WI38 (cell line): ENCODE results near the gene IFIT5.

Experiments
- H3K4me3 ChIP-seq: 2 replicates; pipeline ENCODE4 v1.5.1; 2011; ENCODE audit warnings: low read depth, mild to moderate bottlenecking, control low read depth, low read length
- TF ChIP-seq, protein P1 (sequence below): IDR thresholded peaks from 2 replicates; pipeline ENCODE4 v1.5.1; 2012; ENCODE audit warnings: low read depth, mild to moderate bottlenecking, control low read depth, low read length

IFIT5 gene

DNA sequence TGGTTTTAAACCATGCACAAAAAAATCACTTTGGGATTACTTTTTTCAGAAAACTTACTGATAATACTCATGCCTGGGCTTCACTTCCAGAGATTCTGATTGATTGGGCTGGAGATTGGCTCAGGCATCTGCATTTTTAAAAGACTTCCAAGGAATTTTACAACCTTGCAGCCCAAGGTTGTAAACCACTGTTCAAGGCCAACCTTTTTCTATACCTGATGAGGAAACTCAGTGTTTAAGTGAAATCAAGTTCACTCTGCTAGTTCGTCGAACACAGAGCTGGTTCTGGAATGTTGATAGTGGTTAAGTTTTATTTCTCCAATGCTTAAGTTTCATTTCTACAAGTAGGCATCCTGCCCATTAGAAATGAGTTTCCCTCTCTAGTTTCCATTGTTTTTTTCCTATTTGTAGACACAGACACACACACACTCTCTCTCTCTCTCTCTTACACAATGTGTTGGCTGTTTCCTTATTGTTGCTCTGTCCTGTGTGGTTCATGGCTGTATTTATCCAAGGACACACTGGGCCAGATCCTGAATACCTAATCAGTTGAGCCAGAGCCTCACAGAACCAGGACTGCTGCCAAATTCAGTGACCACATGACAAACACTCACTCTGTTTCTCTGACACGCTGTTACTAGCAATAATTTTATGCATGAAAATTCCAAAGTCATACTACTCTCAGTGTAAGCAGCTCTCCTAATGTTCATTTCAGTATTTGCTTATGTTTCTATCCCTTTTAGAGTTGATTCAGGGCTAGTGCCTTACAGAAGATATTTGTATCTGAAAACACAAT is 40.3 kb upstream of the IFIT5 start:
- TF ChIP-seq, protein P1, sequence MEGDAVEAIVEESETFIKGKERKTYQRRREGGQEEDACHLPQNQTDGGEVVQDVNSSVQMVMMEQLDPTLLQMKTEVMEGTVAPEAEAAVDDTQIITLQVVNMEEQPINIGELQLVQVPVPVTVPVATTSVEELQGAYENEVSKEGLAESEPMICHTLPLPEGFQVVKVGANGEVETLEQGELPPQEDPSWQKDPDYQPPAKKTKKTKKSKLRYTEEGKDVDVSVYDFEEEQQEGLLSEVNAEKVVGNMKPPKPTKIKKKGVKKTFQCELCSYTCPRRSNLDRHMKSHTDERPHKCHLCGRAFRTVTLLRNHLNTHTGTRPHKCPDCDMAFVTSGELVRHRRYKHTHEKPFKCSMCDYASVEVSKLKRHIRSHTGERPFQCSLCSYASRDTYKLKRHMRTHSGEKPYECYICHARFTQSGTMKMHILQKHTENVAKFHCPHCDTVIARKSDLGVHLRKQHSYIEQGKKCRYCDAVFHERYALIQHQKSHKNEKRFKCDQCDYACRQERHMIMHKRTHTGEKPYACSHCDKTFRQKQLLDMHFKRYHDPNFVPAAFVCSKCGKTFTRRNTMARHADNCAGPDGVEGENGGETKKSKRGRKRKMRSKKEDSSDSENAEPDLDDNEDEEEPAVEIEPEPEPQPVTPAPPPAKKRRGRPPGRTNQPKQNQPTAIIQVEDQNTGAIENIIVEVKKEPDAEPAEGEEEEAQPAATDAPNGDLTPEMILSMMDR: no peak
- no peak overlapping the region for H3K4me3 ChIP-seq

GRCh38 chr10:89374713-89375141 is 39.6 kb upstream of the IFIT5 start:
- TF ChIP-seq, protein P1: no peak

DNA sequence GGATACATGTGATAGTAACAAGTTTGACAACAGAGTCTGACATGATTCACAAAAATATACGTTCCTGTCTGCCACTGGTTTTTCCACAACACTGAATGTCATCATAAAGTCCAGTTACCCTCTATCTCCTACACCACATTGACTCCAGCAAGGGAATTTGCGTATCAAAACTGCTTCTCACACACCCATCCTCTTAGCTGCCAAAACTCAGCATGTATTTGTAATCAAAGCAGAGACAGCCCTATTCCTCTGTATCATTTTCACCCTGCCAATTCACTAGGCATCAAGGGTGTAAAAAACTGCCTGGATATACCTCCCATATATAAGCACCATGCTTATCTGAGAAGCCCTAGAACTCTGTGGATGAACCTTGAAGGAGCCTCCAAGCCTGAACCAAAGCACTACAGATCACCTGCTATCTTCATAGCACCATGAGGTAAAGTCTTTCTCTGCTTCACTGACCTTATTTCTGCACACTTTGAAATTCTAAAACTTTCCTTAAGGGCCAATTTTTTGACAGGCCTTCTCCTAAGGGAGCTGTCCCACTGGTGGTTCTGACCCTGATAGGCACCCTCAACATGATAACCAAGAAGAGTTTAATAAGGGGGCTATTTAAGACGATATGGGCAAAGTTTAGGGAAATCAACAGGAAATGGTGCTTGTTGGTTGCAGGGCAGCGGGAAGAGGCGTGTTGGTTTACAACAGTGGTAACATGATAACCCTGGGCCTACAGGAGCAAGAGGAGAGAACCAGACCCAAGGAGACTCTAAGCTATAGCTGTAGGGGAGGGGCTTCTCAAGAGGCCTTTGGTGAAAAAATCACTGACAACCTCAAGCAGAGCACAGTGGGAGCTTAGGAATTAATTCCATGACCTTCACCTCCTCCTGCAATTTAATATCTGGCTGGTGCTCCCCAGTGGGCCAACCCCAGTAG is 36.4 kb upstream of the IFIT5 start, which contains the start of gene IFIT1B:
Gene IFIT1B, plus strand, starts transcription at position 352 of the 933 bp plus-strand sequence. Its CDS starts 80 bp downstream, at position 432.
- TF ChIP-seq, protein P1: no peak
- H3K4me3 ChIP-seq: no peak within 1 kb of the TSS

More at GRCh38 chr10:89374713-89375141, 39.6 kb upstream of the IFIT5 start:
- H3K4me3 ChIP-seq: no peak overlapping the region

DNA sequence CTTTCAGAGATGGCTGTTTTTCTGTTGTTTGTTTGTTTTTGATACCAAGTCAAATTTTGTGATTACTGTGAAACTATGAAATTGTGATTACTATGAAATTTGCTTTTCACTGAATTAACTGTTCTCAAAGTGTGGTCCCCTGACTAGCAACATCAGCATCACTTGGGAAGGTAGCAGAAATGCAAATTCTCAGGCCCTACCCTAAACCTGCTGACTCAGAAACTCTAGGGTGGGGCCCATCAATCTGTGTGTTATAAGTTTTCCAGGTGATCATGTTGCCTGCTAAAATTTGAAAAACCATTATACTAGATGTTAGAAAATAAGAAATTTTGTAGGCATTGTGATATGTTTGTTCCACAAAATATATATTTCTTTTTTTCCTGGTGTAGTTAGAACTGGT is 35.3 kb upstream of the IFIT5 start:
- no peak overlapping the region for H3K4me3 ChIP-seq
- TF ChIP-seq, protein P1: no peak

- no peak overlapping the region for H3K4me3 ChIP-seq
These were observed 31.6 kb upstream of the IFIT5 start for GRCh38 chr10:89382757-89383156.

GRCh38 chr10:89384474-89385340 is 29.7 kb upstream of the IFIT5 start:
- H3K4me3 ChIP-seq: no peak overlapping the region
- TF ChIP-seq, protein P1: no peak

More at GRCh38 chr10:89382757-89383156, 31.6 kb upstream of the IFIT5 start:
- TF ChIP-seq, protein P1: no peak
